ENCODE results near the gene BRD8. TPM values are rescaled to one million over a fixed set of nuclear protein-coding genes. Genes with fewer than 3 reads are reported as not detected.

BRD8 gene
- total and polyA plus RNA-seq, 4 donors, result 47.0 to 111 (median 79.7) TPM

- H3K4me1 ChIP-seq (ENCODE audit: control insufficient read depth, insufficient read depth, low read length), result no peaks in the 10 kb centered on the region
- H3K27me3 ChIP-seq (ENCODE audit: control insufficient read depth, insufficient read depth, low read length), result no peaks in the 10 kb centered on the region
- WGBS (ENCODE audit: insufficient coverage), result 83% methylated on average over 1 of the region's 3 CpGs
- no peaks in the 10 kb centered on the region for H3K9me3 ChIP-seq (ENCODE audit: control insufficient read depth, insufficient read depth, low read length)
- no peak for DNase-seq (ENCODE audit: low read depth in 4 of 6, low spot score in 6 of 6)
- H3K36me3 ChIP-seq (ENCODE audit: control insufficient read depth, insufficient read depth, low read length), result no peaks in the 10 kb centered on the region
- peak overlapping the region; percentile 77 for H3K4me3 ChIP-seq (ENCODE audit: low read depth, low read length)
- H3K27ac ChIP-seq (ENCODE audit: low read depth, low read length), result no peak overlapping the region
Observed at GRCh38 chr5:138139781-138140090, 38.7 kb downstream of the BRD8 start.

- WGBS (ENCODE audit: insufficient coverage), result under 1% methylated on average over 21 of the region's 31 CpGs
- H3K36me3 ChIP-seq (ENCODE audit: control insufficient read depth, insufficient read depth, low read length), result no peaks in the 10 kb centered on the region
- no peak within 1 kb of the TSS for H3K27ac ChIP-seq (ENCODE audit: low read depth, low read length)
- peak; percentile 72 to 95 (median 80) for DNase-seq (ENCODE audit: low read depth in 4 of 6, low spot score in 6 of 6)
- H3K4me1 ChIP-seq (ENCODE audit: control insufficient read depth, insufficient read depth, low read length), result no peaks in the 10 kb centered on the region
- no peaks in the 10 kb centered on the region for H3K27me3 ChIP-seq (ENCODE audit: control insufficient read depth, insufficient read depth, low read length)
- peak within 1 kb of the TSS; percentile 77 for H3K4me3 ChIP-seq (ENCODE audit: low read depth, low read length)
- H3K9me3 ChIP-seq (ENCODE audit: control insufficient read depth, insufficient read depth, low read length), result no peaks in the 10 kb centered on the region
Observed at GRCh38 chr5:138138949-138139780, 39.3 kb downstream of the BRD8 start, which contains the start of gene NME5. Gene NME5 (minus strand): TSS chr5:138139428. CDS start chr5:138138780, 648 bp downstream.

GRCh38 chr5:138132543-138132942 lies 45.9 kb downstream of the BRD8 start:
- no peak for DNase-seq (ENCODE audit: low read depth in 4 of 6, low spot score in 6 of 6)
- H3K27ac ChIP-seq (ENCODE audit: low read depth, low read length), result no peak overlapping the region
- 83% methylated on average over 2 of the region's 7 CpGs for WGBS (ENCODE audit: insufficient coverage)
- no peaks in the 10 kb centered on the region for H3K36me3 ChIP-seq (ENCODE audit: control insufficient read depth, insufficient read depth, low read length)
- H3K9me3 ChIP-seq (ENCODE audit: control insufficient read depth, insufficient read depth, low read length), result no peaks in the 10 kb centered on the region
- no peaks in the 10 kb centered on the region for H3K4me1 ChIP-seq (ENCODE audit: control insufficient read depth, insufficient read depth, low read length)
- H3K27me3 ChIP-seq (ENCODE audit: control insufficient read depth, insufficient read depth, low read length), result no peaks in the 10 kb centered on the region
- H3K4me3 ChIP-seq (ENCODE audit: low read depth, low read length), result no peak overlapping the region

- Histone ChIP-seq H3K4me3 (ENCODE audit: low read depth, low read length) (no peak overlapping the region), H3K36me3 (ENCODE audit: control insufficient read depth, insufficient read depth, low read length) (no peaks in the 10 kb centered on the region), H3K27me3 (ENCODE audit: control insufficient read depth, insufficient read depth, low read length) (no peaks in the 10 kb centered on the region), H3K9me3 (ENCODE audit: control insufficient read depth, insufficient read depth, low read length) (no peaks in the 10 kb centered on the region), H3K4me1 (ENCODE audit: control insufficient read depth, insufficient read depth, low read length) (no peaks in the 10 kb centered on the region), H3K27ac (ENCODE audit: low read depth, low read length) (no peak overlapping the region)
- WGBS (ENCODE audit: insufficient coverage), result 92% methylated on average over 4 of the region's 6 CpGs
- DNase-seq (ENCODE audit: low read depth in 4 of 6, low spot score in 6 of 6), result no peak
Observed at GRCh38 chr5:138129347-138129746, 49.1 kb downstream of the BRD8 start.

GRCh38 chr5:138128334-138128733 lies 50.1 kb downstream of the BRD8 start:
- Histone ChIP-seq H3K4me1 (ENCODE audit: control insufficient read depth, insufficient read depth, low read length) (no peaks in the 10 kb centered on the region), H3K27ac (ENCODE audit: low read depth, low read length) (no peak overlapping the region), H3K4me3 (ENCODE audit: low read depth, low read length) (no peak overlapping the region), H3K36me3 (ENCODE audit: control insufficient read depth, insufficient read depth, low read length) (no peaks in the 10 kb centered on the region), H3K9me3 (ENCODE audit: control insufficient read depth, insufficient read depth, low read length) (no peaks in the 10 kb centered on the region), H3K27me3 (ENCODE audit: control insufficient read depth, insufficient read depth, low read length) (no peaks in the 10 kb centered on the region)
- WGBS (ENCODE audit: insufficient coverage), result 83% methylated on average over 4 of the region's 5 CpGs
- no peak for DNase-seq (ENCODE audit: low read depth in 4 of 6, low spot score in 6 of 6)

GRCh38 chr5:138115254-138115653 lies 63.2 kb downstream of the BRD8 start:
- DNase-seq (ENCODE audit: low read depth in 4 of 6, low spot score in 6 of 6), result no peak
- H3K9me3 ChIP-seq (ENCODE audit: control insufficient read depth, insufficient read depth, low read length), result no peaks in the 10 kb centered on the region
- H3K4me1 ChIP-seq (ENCODE audit: control insufficient read depth, insufficient read depth, low read length), result peaks cover 4% of the 10 kb centered on the region
- no peak overlapping the region for H3K27ac ChIP-seq (ENCODE audit: low read depth, low read length)
- H3K36me3 ChIP-seq (ENCODE audit: control insufficient read depth, insufficient read depth, low read length), result peaks cover 2% of the 10 kb centered on the region
- H3K4me3 ChIP-seq (ENCODE audit: low read depth, low read length), result no peak overlapping the region
- no peaks in the 10 kb centered on the region for H3K27me3 ChIP-seq (ENCODE audit: control insufficient read depth, insufficient read depth, low read length)

GRCh38 chr5:138111937-138112336 lies 66.5 kb downstream of the BRD8 start:
- Histone ChIP-seq H3K4me1 (ENCODE audit: control insufficient read depth, insufficient read depth, low read length) (peaks cover 4% of the 10 kb centered on the region), H3K27me3 (ENCODE audit: control insufficient read depth, insufficient read depth, low read length) (no peaks in the 10 kb centered on the region), H3K4me3 (ENCODE audit: low read depth, low read length) (no peak overlapping the region), H3K9me3 (ENCODE audit: control insufficient read depth, insufficient read depth, low read length) (no peaks in the 10 kb centered on the region), H3K27ac (ENCODE audit: low read depth, low read length) (no peak overlapping the region), H3K36me3 (ENCODE audit: control insufficient read depth, insufficient read depth, low read length) (peaks cover 2% of the 10 kb centered on the region)
- no peak for DNase-seq (ENCODE audit: low read depth in 4 of 6, low spot score in 6 of 6)
- WGBS (ENCODE audit: insufficient coverage), result no CpG with 5 or more reads among the region's 1 CpG

- DNase-seq (ENCODE audit: low read depth in 4 of 6, low spot score in 6 of 6), result no peak
- Histone ChIP-seq H3K4me1 (ENCODE audit: control insufficient read depth, insufficient read depth, low read length) (peaks cover 4% of the 10 kb centered on the region), H3K36me3 (ENCODE audit: control insufficient read depth, insufficient read depth, low read length) (peaks cover 2% of the 10 kb centered on the region), H3K27me3 (ENCODE audit: control insufficient read depth, insufficient read depth, low read length) (no peaks in the 10 kb centered on the region), H3K4me3 (ENCODE audit: low read depth, low read length) (no peak overlapping the region), H3K9me3 (ENCODE audit: control insufficient read depth, insufficient read depth, low read length) (no peaks in the 10 kb centered on the region), H3K27ac (ENCODE audit: low read depth, low read length) (no peak overlapping the region)
- 93% methylated on average over 3 of the region's 4 CpGs for WGBS (ENCODE audit: insufficient coverage)
Observed at GRCh38 chr5:138111181-138111580, 67.2 kb downstream of the BRD8 start.

GRCh38 chr5:138110266-138110963 lies 68.0 kb downstream of the BRD8 start:
- Histone ChIP-seq H3K4me3 (ENCODE audit: low read depth, low read length) (no peak overlapping the region), H3K27me3 (ENCODE audit: control insufficient read depth, insufficient read depth, low read length) (no peaks in the 10 kb centered on the region), H3K4me1 (ENCODE audit: control insufficient read depth, insufficient read depth, low read length) (peaks cover 4% of the 10 kb centered on the region), H3K9me3 (ENCODE audit: control insufficient read depth, insufficient read depth, low read length) (no peaks in the 10 kb centered on the region), H3K36me3 (ENCODE audit: control insufficient read depth, insufficient read depth, low read length) (peaks cover 2% of the 10 kb centered on the region), H3K27ac (ENCODE audit: low read depth, low read length) (no peak overlapping the region)
- peak in 2 of 6 donors; percentile 7 to 47 for DNase-seq (ENCODE audit: low read depth in 4 of 6, low spot score in 6 of 6)
- no CpG with 5 or more reads among the region's 4 CpGs for WGBS (ENCODE audit: insufficient coverage)
